HepG2 (cell line): ENCODE data around the gene BABAM1. TPM values are rescaled to one million over a fixed set of nuclear protein-coding genes. Genes with fewer than 3 reads are reported as not detected.
A peak's percentile ranks its signal among the peaks of the same experiment; 100 is the strongest.

ENCODE experiments used
- ELF1 ChIP-seq: sonication (generic); formaldehyde crosslinking; IDR thresholded peaks from 2 replicates; pipeline ENCODE4 v1.4.0; 2020; ENCODE audit warnings: missing genetic modification reagents
- GABPB1 ChIP-seq: IDR thresholded peaks from 2 replicates; pipeline ENCODE4 v1.6.1; 2016; ENCODE audit warnings: mild to moderate bottlenecking, missing genetic modification reagents, moderate library complexity, missing compliant biosample characterization
- NFKB2 ChIP-seq: sonication (generic); formaldehyde crosslinking; IDR thresholded peaks from 2 replicates; pipeline ENCODE4 v1.4.0; 2020; ENCODE audit warnings: missing genetic modification reagents, borderline replicate concordance
- SOX6 ChIP-seq, 2 experiments: fragments of 450-650 bp in 1 of 2; sonication (generic) in 1 of 2; formaldehyde crosslinking in 1 of 2; IDR thresholded peaks; 2 replicates each; pipeline versions ENCODE4 v1.4.0 to v1.6.1; 2017 to 2020; ENCODE audit warnings: antibody characterized with exemption in 1 of 2, mild to moderate bottlenecking in 1 of 2, missing genetic modification reagents in 1 of 2
- YEATS4 ChIP-seq: sonication (generic); formaldehyde crosslinking; IDR thresholded peaks from 2 replicates; pipeline ENCODE4 v1.4.0; 2020; ENCODE audit warnings: missing genetic modification reagents, borderline replicate concordance
- ZMYM4 ChIP-seq: sonication (generic); formaldehyde crosslinking; IDR thresholded peaks from 2 replicates; pipeline ENCODE4 v1.8.1; 2023; ENCODE audit warnings: mild to moderate bottlenecking, missing genetic modification reagents
- ZNF138 ChIP-seq: sonication (generic); formaldehyde crosslinking; IDR thresholded peaks from 2 replicates; pipeline ENCODE4 v1.5.0; 2020; ENCODE audit warnings: mild to moderate bottlenecking, low read depth, missing genetic modification reagents
- ZNF343 ChIP-seq: sonication (generic); formaldehyde crosslinking; IDR thresholded peaks from 2 replicates; pipeline ENCODE4 v1.4.0; 2020; ENCODE audit warnings: mild to moderate bottlenecking, missing genetic modification reagents
- polyA plus RNA-seq, 8 experiments: library from polyadenylated mRNA; depleted of rRNA in 3 of 8; stranded (reverse) in 7 of 8; unstranded in 1 of 8; fragments of >200 nt; fragmentation: Illumina TruSeq in 4 of 8; extraction: Trizol in 4 of 8; gene quantifications; 2 replicates each; pipeline versions ENCODE4 v1.2.1 to v1.2.3, GENCODE V29; 2011 to 2016; ENCODE audit warnings: low read depth in 4 of 8, missing spikeins in 1 of 8, mixed read lengths in 1 of 8; ENCODE audit not compliant: insufficient read depth in 1 of 8
- total RNA-seq, 5 experiments: library from RNA; depleted of rRNA; stranded (reverse); fragments of >200 nt; fragmentation: Illumina TruSeq; extraction: Trizol; gene quantifications; 2 replicates each; pipeline ENCODE4 v1.2.3, GENCODE V29; 2016; ENCODE audit warnings: low read depth in 1 of 5
- TF ChIP-seq, protein P1 (sequence below): sonication (generic); formaldehyde crosslinking; IDR thresholded peaks from 2 replicates; pipeline ENCODE4 v1.8.0; 2023; ENCODE audit warnings: mild to moderate bottlenecking, missing genetic modification reagents
- TF ChIP-seq, protein P2 (sequence below): sonication (generic); formaldehyde crosslinking; IDR thresholded peaks from 2 replicates; pipeline ENCODE4 v1.8.0; 2022; ENCODE audit warnings: mild to moderate bottlenecking, missing genetic modification reagents; ENCODE audit not compliant: insufficient replicate concordance
- TF ChIP-seq, protein P3 (sequence below): sonication (generic); formaldehyde crosslinking; IDR thresholded peaks from 2 replicates; pipeline ENCODE4 v1.5.1; 2020; ENCODE audit warnings: missing genetic modification reagents, mild to moderate bottlenecking, borderline replicate concordance
- TF ChIP-seq, protein P4 (sequence below): sonication (generic); formaldehyde crosslinking; IDR thresholded peaks from 2 replicates; pipeline ENCODE4 v1.4.0; 2020; ENCODE audit warnings: mild to moderate bottlenecking, missing genetic modification reagents
- TF ChIP-seq, protein P5 (sequence below): sonication (generic); formaldehyde crosslinking; IDR thresholded peaks from 2 replicates; pipeline ENCODE4 v1.5.0; 2020; ENCODE audit warnings: mild to moderate bottlenecking, missing genetic modification reagents
- TF ChIP-seq, protein P6 (sequence below): sonication (generic); formaldehyde crosslinking; IDR thresholded peaks from 2 replicates; pipeline ENCODE4 v1.4.0; 2020; ENCODE audit warnings: missing genetic modification reagents
- TF ChIP-seq, protein P7 (sequence below): sonication (generic); formaldehyde crosslinking; IDR thresholded peaks from 2 replicates; pipeline ENCODE4 v1.8.0; 2022; ENCODE audit warnings: missing genetic modification reagents, low read depth, mild to moderate bottlenecking, borderline replicate concordance

The BABAM1 gene
- total and polyA plus RNA-seq, 2 of the 13 experiments (the other 11 are each of a cell fraction or from before 2014, with no cell fraction given): 70.0 to 82.0 TPM

DNA sequence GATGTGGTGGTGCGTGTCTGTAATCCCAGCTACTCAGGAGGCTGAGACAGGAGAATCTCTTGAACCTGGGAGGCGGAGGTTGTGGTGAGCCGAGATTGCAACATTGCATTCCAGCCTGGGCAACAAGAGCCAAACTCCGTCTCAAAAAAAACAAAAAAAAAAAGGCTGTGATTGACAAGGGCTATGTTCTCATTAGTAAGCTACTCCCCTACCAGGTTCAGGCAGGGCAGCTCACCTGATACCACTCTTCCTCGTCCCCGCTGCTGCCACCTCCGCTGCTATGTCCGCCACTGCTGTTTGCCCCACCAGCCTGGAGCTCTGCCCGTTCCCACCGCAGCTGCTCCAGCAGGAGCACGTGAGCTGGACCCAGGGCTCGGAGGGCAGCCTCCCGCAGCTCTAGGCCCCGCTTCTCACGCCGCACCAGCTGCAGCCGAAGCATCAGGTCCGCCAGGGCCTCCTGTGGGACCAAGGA is 12.1 kb upstream of the BABAM1 start (continued):
- TF ChIP-seq, protein P1, sequence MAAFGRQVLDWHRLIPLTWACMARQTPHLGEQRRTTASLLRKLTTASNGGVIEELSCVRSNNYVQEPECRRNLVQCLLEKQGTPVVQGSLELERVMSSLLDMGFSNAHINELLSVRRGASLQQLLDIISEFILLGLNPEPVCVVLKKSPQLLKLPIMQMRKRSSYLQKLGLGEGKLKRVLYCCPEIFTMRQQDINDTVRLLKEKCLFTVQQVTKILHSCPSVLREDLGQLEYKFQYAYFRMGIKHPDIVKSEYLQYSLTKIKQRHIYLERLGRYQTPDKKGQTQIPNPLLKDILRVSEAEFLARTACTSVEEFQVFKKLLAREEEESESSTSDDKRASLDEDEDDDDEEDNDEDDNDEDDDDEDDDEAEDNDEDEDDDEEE (CRISPR knock-in tag): no peak
- TF ChIP-seq, protein P2, sequence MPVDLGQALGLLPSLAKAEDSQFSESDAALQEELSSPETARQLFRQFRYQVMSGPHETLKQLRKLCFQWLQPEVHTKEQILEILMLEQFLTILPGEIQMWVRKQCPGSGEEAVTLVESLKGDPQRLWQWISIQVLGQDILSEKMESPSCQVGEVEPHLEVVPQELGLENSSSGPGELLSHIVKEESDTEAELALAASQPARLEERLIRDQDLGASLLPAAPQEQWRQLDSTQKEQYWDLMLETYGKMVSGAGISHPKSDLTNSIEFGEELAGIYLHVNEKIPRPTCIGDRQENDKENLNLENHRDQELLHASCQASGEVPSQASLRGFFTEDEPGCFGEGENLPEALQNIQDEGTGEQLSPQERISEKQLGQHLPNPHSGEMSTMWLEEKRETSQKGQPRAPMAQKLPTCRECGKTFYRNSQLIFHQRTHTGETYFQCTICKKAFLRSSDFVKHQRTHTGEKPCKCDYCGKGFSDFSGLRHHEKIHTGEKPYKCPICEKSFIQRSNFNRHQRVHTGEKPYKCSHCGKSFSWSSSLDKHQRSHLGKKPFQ: peak; percentile 24
- TF ChIP-seq ZNF138 (CRISPR knock-in tag): 0 out of 2 replicates have a peak, but pooled peaks have one; percentile 43
- TF ChIP-seq ZMYM4 (CRISPR knock-in tag): peak; percentile 13; the same call in 1 of the 2 replicates
- TF ChIP-seq, protein P3, sequence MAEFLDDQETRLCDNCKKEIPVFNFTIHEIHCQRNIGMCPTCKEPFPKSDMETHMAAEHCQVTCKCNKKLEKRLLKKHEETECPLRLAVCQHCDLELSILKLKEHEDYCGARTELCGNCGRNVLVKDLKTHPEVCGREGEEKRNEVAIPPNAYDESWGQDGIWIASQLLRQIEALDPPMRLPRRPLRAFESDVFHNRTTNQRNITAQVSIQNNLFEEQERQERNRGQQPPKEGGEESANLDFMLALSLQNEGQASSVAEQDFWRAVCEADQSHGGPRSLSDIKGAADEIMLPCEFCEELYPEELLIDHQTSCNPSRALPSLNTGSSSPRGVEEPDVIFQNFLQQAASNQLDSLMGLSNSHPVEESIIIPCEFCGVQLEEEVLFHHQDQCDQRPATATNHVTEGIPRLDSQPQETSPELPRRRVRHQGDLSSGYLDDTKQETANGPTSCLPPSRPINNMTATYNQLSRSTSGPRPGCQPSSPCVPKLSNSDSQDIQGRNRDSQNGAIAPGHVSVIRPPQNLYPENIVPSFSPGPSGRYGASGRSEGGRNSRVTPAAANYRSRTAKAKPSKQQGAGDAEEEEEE (CRISPR knock-in tag): no peak
- no peak for TF ChIP-seq ZNF343 (CRISPR knock-in tag)
- peak; percentile 63; the same call in 1 of the 2 replicates for TF ChIP-seq GABPB1 (CRISPR knock-in tag)
- TF ChIP-seq, protein P4, sequence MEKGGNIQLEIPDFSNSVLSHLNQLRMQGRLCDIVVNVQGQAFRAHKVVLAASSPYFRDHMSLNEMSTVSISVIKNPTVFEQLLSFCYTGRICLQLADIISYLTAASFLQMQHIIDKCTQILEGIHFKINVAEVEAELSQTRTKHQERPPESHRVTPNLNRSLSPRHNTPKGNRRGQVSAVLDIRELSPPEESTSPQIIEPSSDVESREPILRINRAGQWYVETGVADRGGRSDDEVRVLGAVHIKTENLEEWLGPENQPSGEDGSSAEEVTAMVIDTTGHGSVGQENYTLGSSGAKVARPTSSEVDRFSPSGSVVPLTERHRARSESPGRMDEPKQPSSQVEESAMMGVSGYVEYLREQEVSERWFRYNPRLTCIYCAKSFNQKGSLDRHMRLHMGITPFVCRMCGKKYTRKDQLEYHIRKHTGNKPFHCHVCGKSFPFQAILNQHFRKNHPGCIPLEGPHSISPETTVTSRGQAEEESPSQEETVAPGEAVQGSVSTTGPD: no peak
- peak; percentile 20; the same call in 1 of the 2 replicates for TF ChIP-seq ELF1 (CRISPR knock-in tag)
- peak; percentile 52; the same call in 1 of the 2 replicates for TF ChIP-seq NFKB2 (CRISPR knock-in tag)
- TF ChIP-seq, protein P5, sequence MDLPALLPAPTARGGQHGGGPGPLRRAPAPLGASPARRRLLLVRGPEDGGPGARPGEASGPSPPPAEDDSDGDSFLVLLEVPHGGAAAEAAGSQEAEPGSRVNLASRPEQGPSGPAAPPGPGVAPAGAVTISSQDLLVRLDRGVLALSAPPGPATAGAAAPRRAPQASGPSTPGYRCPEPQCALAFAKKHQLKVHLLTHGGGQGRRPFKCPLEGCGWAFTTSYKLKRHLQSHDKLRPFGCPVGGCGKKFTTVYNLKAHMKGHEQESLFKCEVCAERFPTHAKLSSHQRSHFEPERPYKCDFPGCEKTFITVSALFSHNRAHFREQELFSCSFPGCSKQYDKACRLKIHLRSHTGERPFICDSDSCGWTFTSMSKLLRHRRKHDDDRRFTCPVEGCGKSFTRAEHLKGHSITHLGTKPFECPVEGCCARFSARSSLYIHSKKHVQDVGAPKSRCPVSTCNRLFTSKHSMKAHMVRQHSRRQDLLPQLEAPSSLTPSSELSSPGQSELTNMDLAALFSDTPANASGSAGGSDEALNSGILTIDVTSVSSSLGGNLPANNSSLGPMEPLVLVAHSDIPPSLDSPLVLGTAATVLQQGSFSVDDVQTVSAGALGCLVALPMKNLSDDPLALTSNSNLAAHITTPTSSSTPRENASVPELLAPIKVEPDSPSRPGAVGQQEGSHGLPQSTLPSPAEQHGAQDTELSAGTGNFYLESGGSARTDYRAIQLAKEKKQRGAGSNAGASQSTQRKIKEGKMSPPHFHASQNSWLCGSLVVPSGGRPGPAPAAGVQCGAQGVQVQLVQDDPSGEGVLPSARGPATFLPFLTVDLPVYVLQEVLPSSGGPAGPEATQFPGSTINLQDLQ (CRISPR knock-in tag): no peak
- TF ChIP-seq, protein P6, sequence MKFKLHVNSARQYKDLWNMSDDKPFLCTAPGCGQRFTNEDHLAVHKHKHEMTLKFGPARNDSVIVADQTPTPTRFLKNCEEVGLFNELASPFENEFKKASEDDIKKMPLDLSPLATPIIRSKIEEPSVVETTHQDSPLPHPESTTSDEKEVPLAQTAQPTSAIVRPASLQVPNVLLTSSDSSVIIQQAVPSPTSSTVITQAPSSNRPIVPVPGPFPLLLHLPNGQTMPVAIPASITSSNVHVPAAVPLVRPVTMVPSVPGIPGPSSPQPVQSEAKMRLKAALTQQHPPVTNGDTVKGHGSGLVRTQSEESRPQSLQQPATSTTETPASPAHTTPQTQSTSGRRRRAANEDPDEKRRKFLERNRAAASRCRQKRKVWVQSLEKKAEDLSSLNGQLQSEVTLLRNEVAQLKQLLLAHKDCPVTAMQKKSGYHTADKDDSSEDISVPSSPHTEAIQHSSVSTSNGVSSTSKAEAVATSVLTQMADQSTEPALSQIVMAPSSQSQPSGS (CRISPR knock-in tag): 0 out of 2 replicates have a peak, but pooled peaks have one; percentile 19
- no peak for TF ChIP-seq YEATS4 (CRISPR knock-in tag)
- no peak for TF ChIP-seq SOX6 (IDR thresholded peaks at IDR 0.05)
- peak; percentile 19; the same call in 1 of the 2 replicates for TF ChIP-seq SOX6 (CRISPR knock-in tag; IDR thresholded peaks at IDR 0.05)
- TF ChIP-seq, protein P7, sequence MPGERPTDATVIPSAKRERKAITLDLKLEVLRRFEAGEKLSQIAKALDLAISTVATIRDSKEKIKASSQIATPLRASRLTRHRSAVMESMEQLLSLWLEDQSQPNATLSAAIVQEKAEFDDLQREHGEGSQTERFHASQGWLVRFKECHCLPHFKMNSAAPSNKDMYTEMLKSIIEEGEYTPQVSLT (CRISPR knock-in tag): no peak
